Activated T-cell treated with anti-CD3 and anti-CD28 coated beads, Interleukin-2, amount 50 U/mL, for 4 hours (primary cell): ENCODE measurements around the gene USF1. TPM values are rescaled to one million over a fixed set of nuclear protein-coding genes. Genes with fewer than 3 reads are reported as not detected.
A peak's percentile ranks its signal among the peaks of the same experiment; 100 is the strongest.

ENCODE experiments used
- ATAC-seq, 2 donors: fragments of 200-7000 bp; cut with Tn5 transposase; one replicate each; pipeline ENCODE4 v1.10.0; 2021
- DNase-seq: peaks from one replicate; pipeline ENCODE4 v3.0.0-alpha.2; 2020
- H3K27me3 Mint-ChIP-seq: one replicate; pipeline ENCODE4 v1.8.0; 2021; ENCODE audit warnings: low read depth, mixed read lengths
- H3K36me3 Mint-ChIP-seq: one replicate; pipeline ENCODE4 v1.8.0; 2022; ENCODE audit warnings: mixed read lengths; ENCODE audit not compliant: insufficient read depth
- H3K4me1 Mint-ChIP-seq: one replicate; pipeline ENCODE4 v1.8.0; 2021; ENCODE audit warnings: low read depth, mixed read lengths
- H3K4me3 Mint-ChIP-seq: one replicate; pipeline ENCODE4 v1.8.0; 2021; ENCODE audit warnings: mild to moderate bottlenecking, moderate library complexity, mixed read lengths
- H3K9me3 Mint-ChIP-seq: one replicate; pipeline ENCODE4 v1.8.0; 2021; ENCODE audit warnings: mixed read lengths
- total RNA-seq, 3 donors: library from RNA; stranded (reverse); gene quantifications; one replicate each; pipeline ENCODE4 v1.2.1, GENCODE V29; 2021

Gene USF1
- 10 to 100 TPM; 44.3 to 53.0 (median 44.9) TPM for total RNA-seq

GRCh38 chr1:161045736-161046604 is at the start of gene USF1:
USF1 (minus strand) TSS chr1:161045977; CDS start chr1:161043275, 2,702 bp downstream.
- peaks cover 43% of the 10 kb centered on the region for H3K4me1 Mint-ChIP-seq
- peaks cover 33% of the 10 kb centered on the region for H3K36me3 Mint-ChIP-seq
- no peaks in the 10 kb centered on the region for H3K27me3 Mint-ChIP-seq

GRCh38 chr1:161095230-161095629 is 49.5 kb upstream of the USF1 start:
- no peak for ATAC-seq
- no peak for DNase-seq
- no peak overlapping the region for H3K4me3 Mint-ChIP-seq
- H3K4me1 Mint-ChIP-seq, result peaks cover 57% of the 10 kb centered on the region
- no peaks in the 10 kb centered on the region for H3K9me3 Mint-ChIP-seq
- no peaks in the 10 kb centered on the region for H3K27me3 Mint-ChIP-seq
- H3K36me3 Mint-ChIP-seq, result peaks cover 13% of the 10 kb centered on the region

More at GRCh38 chr1:161045736-161046604, at the start of gene USF1:
- peak; percentile 87 for DNase-seq
- Mint-ChIP-seq H3K4me3 (peak within 1 kb of the TSS; percentile 95), H3K9me3 (no peaks in the 10 kb centered on the region)
- peak; percentile 86 to 87 for ATAC-seq

- H3K4me1 Mint-ChIP-seq, result peaks cover 57% of the 10 kb centered on the region
- DNase-seq (no peak), ATAC-seq (no peak)
- H3K4me3 Mint-ChIP-seq, result no peak overlapping the region
- H3K36me3 Mint-ChIP-seq, result peaks cover 5% of the 10 kb centered on the region
- H3K9me3 Mint-ChIP-seq, result no peaks in the 10 kb centered on the region
- no peaks in the 10 kb centered on the region for H3K27me3 Mint-ChIP-seq
Observed at GRCh38 chr1:161094481-161094880, 48.7 kb upstream of the USF1 start.

GRCh38 chr1:161092621-161093028 is 46.8 kb upstream of the USF1 start:
- Mint-ChIP-seq H3K4me3 (no peak overlapping the region), H3K9me3 (no peaks in the 10 kb centered on the region), H3K27me3 (no peaks in the 10 kb centered on the region), H3K4me1 (peaks cover 46% of the 10 kb centered on the region), H3K36me3 (no peaks in the 10 kb centered on the region)
- peak; percentile 93 to 94 for ATAC-seq
- peak; percentile 40 for DNase-seq

- Mint-ChIP-seq H3K27me3 (no peaks in the 10 kb centered on the region), H3K4me3 (no peak overlapping the region), H3K4me1 (peaks cover 39% of the 10 kb centered on the region), H3K9me3 (no peaks in the 10 kb centered on the region), H3K36me3 (no peaks in the 10 kb centered on the region)
- ATAC-seq (peak in 1 of 2 donors; percentile 8), DNase-seq (no peak)
Observed at GRCh38 chr1:161091796-161092507, 46.2 kb upstream of the USF1 start.

GRCh38 chr1:161091093-161091492 is 45.3 kb upstream of the USF1 start:
- no peaks in the 10 kb centered on the region for H3K9me3 Mint-ChIP-seq
- H3K4me3 Mint-ChIP-seq, result no peak overlapping the region
- peaks cover 32% of the 10 kb centered on the region for H3K4me1 Mint-ChIP-seq
- no peak for ATAC-seq
- no peaks in the 10 kb centered on the region for H3K36me3 Mint-ChIP-seq
- no peak for DNase-seq
- H3K27me3 Mint-ChIP-seq, result no peaks in the 10 kb centered on the region

GRCh38 chr1:161090617-161091016 is 44.8 kb upstream of the USF1 start:
- H3K36me3 Mint-ChIP-seq, result no peaks in the 10 kb centered on the region
- no peaks in the 10 kb centered on the region for H3K9me3 Mint-ChIP-seq
- peaks cover 32% of the 10 kb centered on the region for H3K4me1 Mint-ChIP-seq
- H3K27me3 Mint-ChIP-seq, result no peaks in the 10 kb centered on the region
- no peak for DNase-seq
- ATAC-seq, result no peak
- no peak overlapping the region for H3K4me3 Mint-ChIP-seq

GRCh38 chr1:161089938-161090337 is 44.2 kb upstream of the USF1 start:
- Mint-ChIP-seq H3K9me3 (no peaks in the 10 kb centered on the region), H3K27me3 (no peaks in the 10 kb centered on the region), H3K36me3 (no peaks in the 10 kb centered on the region), H3K4me1 (peaks cover 31% of the 10 kb centered on the region), H3K4me3 (no peak overlapping the region)
- ATAC-seq (no peak), DNase-seq (no peak)

GRCh38 chr1:161089251-161089924 is 43.6 kb upstream of the USF1 start, which contains the start of gene NECTIN4:
NECTIN4 (minus strand) TSS chr1:161089558; CDS start chr1:161089296, 262 bp downstream.
- ATAC-seq (no peak), DNase-seq (no peak)
- Mint-ChIP-seq H3K9me3 (no peaks in the 10 kb centered on the region), H3K4me1 (peaks cover 28% of the 10 kb centered on the region), H3K4me3 (no peak within 1 kb of the TSS), H3K36me3 (no peaks in the 10 kb centered on the region), H3K27me3 (no peaks in the 10 kb centered on the region)

GRCh38 chr1:161088587-161089110 is 42.9 kb upstream of the USF1 start:
- H3K9me3 Mint-ChIP-seq, result no peaks in the 10 kb centered on the region
- peaks cover 26% of the 10 kb centered on the region for H3K4me1 Mint-ChIP-seq
- no peak overlapping the region for H3K4me3 Mint-ChIP-seq
- H3K27me3 Mint-ChIP-seq, result no peaks in the 10 kb centered on the region
- DNase-seq, result no peak
- no peaks in the 10 kb centered on the region for H3K36me3 Mint-ChIP-seq
- ATAC-seq, result no peak

GRCh38 chr1:161086457-161086856 is 40.7 kb upstream of the USF1 start:
- no peak for DNase-seq
- no peaks in the 10 kb centered on the region for H3K36me3 Mint-ChIP-seq
- H3K4me3 Mint-ChIP-seq, result no peak overlapping the region
- no peaks in the 10 kb centered on the region for H3K27me3 Mint-ChIP-seq
- peaks cover 8% of the 10 kb centered on the region for H3K4me1 Mint-ChIP-seq
- no peaks in the 10 kb centered on the region for H3K9me3 Mint-ChIP-seq
- no peak for ATAC-seq

- no peaks in the 10 kb centered on the region for H3K9me3 Mint-ChIP-seq
- H3K4me3 Mint-ChIP-seq, result no peak overlapping the region
- no peak for ATAC-seq
Observed at GRCh38 chr1:161085165-161085564, 39.4 kb upstream of the USF1 start.

GRCh38 chr1:161084597-161084988 is 38.8 kb upstream of the USF1 start:
- DNase-seq, result no peak
- H3K36me3 Mint-ChIP-seq, result no peaks in the 10 kb centered on the region
- H3K9me3 Mint-ChIP-seq, result no peaks in the 10 kb centered on the region
- H3K4me3 Mint-ChIP-seq, result no peak overlapping the region
- no peaks in the 10 kb centered on the region for H3K4me1 Mint-ChIP-seq
- ATAC-seq, result no peak
- H3K27me3 Mint-ChIP-seq, result no peaks in the 10 kb centered on the region

More at GRCh38 chr1:161085165-161085564, 39.4 kb upstream of the USF1 start:
- Mint-ChIP-seq H3K27me3 (no peaks in the 10 kb centered on the region), H3K4me1 (no peaks in the 10 kb centered on the region), H3K36me3 (no peaks in the 10 kb centered on the region)
- DNase-seq, result no peak
